Stimulated activated CD4-positive, alpha-beta T cell treated with anti-CD3 and anti-CD28 coated beads, Interleukin-4, amount 100 ng/mL, for 1 hour (primary cell): ENCODE results near the gene CHD2.

Experiments
- DNase-seq: peaks from one replicate; pipeline ENCODE4 v3.0.0-alpha.2; 2020

The CHD2 gene

GRCh38 chr15:92963794-92964193 is 63.7 kb downstream of the CHD2 start:
- DNase-seq: no peak

- DNase-seq: no peak
These were observed 69.0 kb downstream of the CHD2 start for GRCh38 chr15:92968926-92969651.

GRCh38 chr15:92970656-92971055 is 70.5 kb downstream of the CHD2 start:
- DNase-seq: no peak

GRCh38 chr15:92971081-92971480 is 71.0 kb downstream of the CHD2 start:
- no peak for DNase-seq

GRCh38 chr15:92971713-92972112 is 71.6 kb downstream of the CHD2 start:
- no peak for DNase-seq

- DNase-seq: no peak
These were observed 74.2 kb downstream of the CHD2 start for GRCh38 chr15:92974183-92974915.

- no peak for DNase-seq
These were observed 79.0 kb downstream of the CHD2 start for GRCh38 chr15:92979011-92979701.

- DNase-seq: no peak
These were observed 81.2 kb downstream of the CHD2 start for GRCh38 chr15:92981333-92981732.

- no peak for DNase-seq
These were observed 84.0 kb downstream of the CHD2 start for GRCh38 chr15:92984161-92984560.

- DNase-seq: no peak
These were observed 89.3 kb downstream of the CHD2 start for GRCh38 chr15:92989470-92989869.

- no peak for DNase-seq
These were observed 89.9 kb downstream of the CHD2 start for GRCh38 chr15:92990031-92990430.

GRCh38 chr15:92992720-92993119 is 92.6 kb downstream of the CHD2 start:
- DNase-seq: no peak

- DNase-seq: no peak
These were observed 97.7 kb downstream of the CHD2 start for GRCh38 chr15:92997821-92998220.

- no peak for DNase-seq
These were observed 101.0 kb downstream of the CHD2 start for GRCh38 chr15:93001156-93001555.

GRCh38 chr15:93001881-93002280 is 101.8 kb downstream of the CHD2 start:
- no peak for DNase-seq

GRCh38 chr15:93005133-93005532 is 105.0 kb downstream of the CHD2 start:
- no peak for DNase-seq

GRCh38 chr15:93007994-93008393 is 107.9 kb downstream of the CHD2 start:
- no peak for DNase-seq

- no peak for DNase-seq
These were observed 112.7 kb downstream of the CHD2 start for GRCh38 chr15:93012786-93013185.

- DNase-seq: no peak
These were observed 117.4 kb downstream of the CHD2 start for GRCh38 chr15:93017526-93017925.

- no peak for DNase-seq
These were observed 118.5 kb downstream of the CHD2 start for GRCh38 chr15:93018574-93018973.

GRCh38 chr15:93019090-93019489 is 119.0 kb downstream of the CHD2 start:
- no peak for DNase-seq

GRCh38 chr15:93019971-93020370 is 119.8 kb downstream of the CHD2 start:
- DNase-seq: no peak

GRCh38 chr15:93020976-93021772 is 121.0 kb downstream of the CHD2 start:
- DNase-seq: no peak
